Measurements from ENCODE around the gene CDH15.
A peak's percentile ranks its signal among the peaks of the same experiment; 100 is the strongest.
"Not testable (repeated sequence)": the region's sequence is repeated elsewhere in the genome, so short reads cannot be mapped to it uniquely, and the experiment has no call there.

Gene CDH15

GRCh38 chr16:89233678-89234490 is 62.3 kb downstream of the CDH15 start:
- no peak for DNase-seq (ENCODE audit: low read depth)

- peak; percentile 20 for DNase-seq (ENCODE audit: low read depth)
These were observed 66.2 kb downstream of the CDH15 start for GRCh38 chr16:89237733-89238132.

- peak; percentile 82 for DNase-seq (ENCODE audit: low read depth)
These were observed 69.8 kb downstream of the CDH15 start for GRCh38 chr16:89241187-89242007.

- no peak for DNase-seq (ENCODE audit: low read depth)
These were observed 71.2 kb downstream of the CDH15 start for GRCh38 chr16:89242795-89243200.

- DNase-seq (ENCODE audit: low read depth): no peak
These were observed 72.1 kb downstream of the CDH15 start for GRCh38 chr16:89243664-89244063.

GRCh38 chr16:89244264-89244663 is 72.7 kb downstream of the CDH15 start:
- not testable (repeated sequence) for DNase-seq (ENCODE audit: low read depth)

GRCh38 chr16:89244754-89245153 is 73.2 kb downstream of the CDH15 start:
- no peak for DNase-seq (ENCODE audit: low read depth)
